Muscle of leg (tissue), 11 donors: Measurements from ENCODE around the gene DGKI. TPM values are rescaled to one million over a fixed set of nuclear protein-coding genes. Genes with fewer than 3 reads are reported as not detected.
A peak's percentile ranks its signal among the peaks of the same experiment; 100 is the strongest.

Experiments
- DNase-seq: peaks from one replicate; pipeline ENCODE4 v3.0.0; 2013
- H3K27ac ChIP-seq: one replicate; pipeline ENCODE4 v1.5.1; 2013; ENCODE audit warnings: mild to moderate bottlenecking, low read length, control low read depth
- H3K27me3 ChIP-seq: one replicate; pipeline ENCODE4 v1.6.1; 2013; ENCODE audit warnings: low read length; ENCODE audit not compliant: control insufficient read depth, insufficient read depth
- H3K36me3 ChIP-seq: one replicate; pipeline ENCODE4 v1.6.1; 2013; ENCODE audit warnings: low read length; ENCODE audit not compliant: control insufficient read depth, insufficient read depth
- H3K4me1 ChIP-seq: one replicate; pipeline ENCODE4 v1.6.1; 2013; ENCODE audit warnings: low read length; ENCODE audit not compliant: control insufficient read depth, insufficient read depth
- H3K4me3 ChIP-seq: one replicate; pipeline ENCODE4 v1.5.1; 2013; ENCODE audit warnings: low read length, control low read depth
- H3K9me3 ChIP-seq: replicated peaks from 2 replicates; pipeline ENCODE4 v1.6.1; 2013; ENCODE audit warnings: low read depth, low read length; ENCODE audit not compliant: control insufficient read depth
- WGBS: methylation state at CpG from one replicate; pipeline ENCODE4 v1.1.5; 2013; ENCODE audit warnings: missing lambda C conversion rate; ENCODE audit not compliant: insufficient coverage; 5-methylcytosine and 5-hydroxymethylcytosine counted together
- polyA plus RNA-seq, 8 donors: library from polyadenylated mRNA; unstranded; fragments of 120-200 nt; gene quantifications; one replicate each; pipeline versions ENCODE4 v1.2.1 to v1.2.3, GENCODE V29; 2013; ENCODE audit warnings: inconsistent platforms in 1 of 8, low replicate concordance in 1 of 8; ENCODE audit not compliant: insufficient read length in 8 of 8, insufficient read depth in 1 of 8
- total RNA-seq: library from RNA; stranded (reverse); fragments of 120-200 nt; gene quantifications from one replicate; pipeline ENCODE4 v1.2.4, GENCODE V29; 2013

The DGKI gene
- total and polyA plus RNA-seq, 9 donors: 0.52 to 1.4 (median 0.70) TPM

DNA sequence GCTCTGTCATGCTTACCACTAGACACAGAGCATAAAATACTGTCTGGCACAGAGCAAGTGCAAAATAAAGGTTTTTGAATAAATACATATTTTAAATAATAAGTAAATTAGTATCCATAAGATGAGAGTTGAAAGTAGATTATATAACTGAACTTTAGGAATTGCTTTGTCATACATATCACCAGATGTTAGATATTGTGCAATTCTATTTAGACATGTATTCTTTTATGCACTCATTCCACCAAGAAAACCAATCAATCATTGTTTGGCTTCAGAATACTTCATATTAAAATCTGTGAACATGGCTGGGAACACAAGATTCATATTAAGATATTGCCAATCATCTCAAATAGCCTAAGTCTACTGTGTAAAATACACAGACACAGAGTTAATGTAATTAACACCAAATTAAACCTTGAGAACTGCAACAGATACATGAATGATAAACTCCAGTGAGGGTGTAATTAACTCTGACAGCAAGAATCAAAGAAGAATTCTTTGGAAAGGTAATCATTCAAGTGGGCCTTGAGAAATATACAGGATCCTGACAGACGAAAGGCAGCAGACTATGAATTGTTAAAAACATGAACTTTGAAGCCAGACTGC, 302.2 kb downstream of the DGKI start:
- Histone ChIP-seq H3K4me3 (no peak overlapping the region), H3K36me3 (no peaks in the 10 kb centered on the region), H3K4me1 (no peaks in the 10 kb centered on the region), H3K9me3 (no peaks in the 10 kb centered on the region), H3K27ac (no peak overlapping the region), H3K27me3 (no peaks in the 10 kb centered on the region)
- WGBS: no CpG with 5 or more reads among the region's 1 CpG
- DNase-seq: peak; percentile 7

DNA sequence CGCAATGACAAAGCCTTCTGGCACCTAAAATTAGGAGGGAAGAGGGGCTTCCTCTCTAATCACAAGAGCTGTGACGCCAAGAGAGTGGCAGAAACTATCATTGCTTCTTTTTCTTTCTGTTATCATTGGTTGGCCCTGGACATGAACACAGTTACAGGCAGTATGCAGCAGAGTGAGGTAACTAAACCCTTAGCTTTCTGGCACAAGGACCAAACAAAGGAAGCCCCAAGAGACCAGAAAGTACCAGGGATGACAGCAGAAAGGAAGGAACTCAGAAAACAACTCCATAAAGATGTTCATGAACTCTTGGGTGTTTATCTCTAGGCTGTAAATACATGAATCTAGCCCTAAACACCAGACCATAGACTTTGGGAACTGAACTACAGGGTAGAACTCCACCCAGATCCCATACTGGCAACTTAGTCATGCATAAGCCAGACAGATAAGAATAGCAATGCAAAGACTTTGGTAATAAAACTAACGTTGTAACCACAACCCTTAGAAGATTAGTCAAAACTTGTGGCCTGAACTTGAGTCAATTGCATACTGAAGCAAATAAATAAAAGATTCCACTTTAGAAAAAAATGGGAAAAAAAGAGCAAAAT, 307.6 kb downstream of the DGKI start:
- Histone ChIP-seq H3K27ac (no peak overlapping the region), H3K4me1 (no peaks in the 10 kb centered on the region), H3K36me3 (no peaks in the 10 kb centered on the region), H3K27me3 (no peaks in the 10 kb centered on the region), H3K9me3 (no peaks in the 10 kb centered on the region), H3K4me3 (no peak overlapping the region)
- DNase-seq: no peak
- WGBS: no CpG with 5 or more reads among the region's 3 CpGs

DNA sequence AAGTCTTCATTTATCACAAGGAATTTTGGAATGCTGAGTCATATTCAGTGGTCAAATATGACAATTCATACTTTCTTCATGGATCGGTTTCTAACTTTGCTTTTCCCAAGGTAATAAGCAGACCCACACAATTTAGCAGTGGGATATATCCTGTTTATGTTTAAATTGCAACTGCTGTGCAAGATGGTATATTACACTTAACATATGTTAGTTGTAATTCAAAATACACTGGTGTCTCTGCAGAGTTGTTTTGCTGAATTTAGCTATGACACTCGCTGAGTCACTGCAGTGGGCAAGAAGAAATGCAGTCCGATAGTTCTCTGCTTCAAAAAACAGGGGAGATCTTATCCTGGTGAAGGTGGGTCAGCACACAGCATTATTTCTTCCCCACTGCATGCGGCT, 308.4 kb downstream of the DGKI start:
- H3K4me3 ChIP-seq: no peak overlapping the region
- DNase-seq: no peak
- no peaks in the 10 kb centered on the region for H3K4me1 ChIP-seq
- no CpG with 5 or more reads among the region's 4 CpGs for WGBS
- no peak overlapping the region for H3K27ac ChIP-seq
- H3K36me3 ChIP-seq: no peaks in the 10 kb centered on the region
- no peaks in the 10 kb centered on the region for H3K9me3 ChIP-seq
- no peaks in the 10 kb centered on the region for H3K27me3 ChIP-seq

- 40% methylated on average over 2 of the region's 6 CpGs for WGBS
- DNase-seq: no peak
- Histone ChIP-seq H3K27me3 (no peaks in the 10 kb centered on the region), H3K27ac (no peak overlapping the region), H3K9me3 (no peaks in the 10 kb centered on the region), H3K4me3 (no peak overlapping the region), H3K4me1 (no peaks in the 10 kb centered on the region), H3K36me3 (no peaks in the 10 kb centered on the region)
Measured at GRCh38 chr7:137535579-137535978, 311.2 kb downstream of the DGKI start.

- no peaks in the 10 kb centered on the region for H3K9me3 ChIP-seq
- H3K27ac ChIP-seq: no peak overlapping the region
- H3K4me3 ChIP-seq: no peak overlapping the region
- WGBS: no CpG with 5 or more reads among the region's 4 CpGs
- no peaks in the 10 kb centered on the region for H3K4me1 ChIP-seq
- no peaks in the 10 kb centered on the region for H3K36me3 ChIP-seq
- DNase-seq: no peak
- H3K27me3 ChIP-seq: no peaks in the 10 kb centered on the region
Measured at GRCh38 chr7:137531671-137532070, 315.1 kb downstream of the DGKI start.

DNA sequence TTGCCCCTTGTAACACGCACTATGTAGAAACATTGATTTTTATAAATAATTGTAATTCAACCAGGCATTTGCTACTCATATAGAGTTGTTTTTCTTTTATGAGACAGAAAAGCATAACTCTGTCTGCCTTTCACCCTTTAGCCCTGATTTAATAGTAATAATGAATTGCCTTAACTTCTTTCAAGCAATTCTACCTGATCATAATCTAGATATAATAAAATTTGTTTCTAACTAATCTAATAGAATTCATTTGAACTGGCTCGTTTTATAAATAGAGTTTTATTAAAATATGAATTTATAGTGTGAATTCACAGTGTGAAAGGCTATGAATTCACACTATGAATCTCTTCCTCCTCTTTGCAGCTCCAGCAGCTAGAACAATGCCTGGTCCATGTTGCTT, 319.1 kb downstream of the DGKI start:
- no peaks in the 10 kb centered on the region for H3K9me3 ChIP-seq
- no peak overlapping the region for H3K4me3 ChIP-seq
- no CpG with 5 or more reads among the region's 2 CpGs for WGBS
- no peak overlapping the region for H3K27ac ChIP-seq
- no peak for DNase-seq
- no peaks in the 10 kb centered on the region for H3K4me1 ChIP-seq
- no peaks in the 10 kb centered on the region for H3K27me3 ChIP-seq
- no peaks in the 10 kb centered on the region for H3K36me3 ChIP-seq

DNA sequence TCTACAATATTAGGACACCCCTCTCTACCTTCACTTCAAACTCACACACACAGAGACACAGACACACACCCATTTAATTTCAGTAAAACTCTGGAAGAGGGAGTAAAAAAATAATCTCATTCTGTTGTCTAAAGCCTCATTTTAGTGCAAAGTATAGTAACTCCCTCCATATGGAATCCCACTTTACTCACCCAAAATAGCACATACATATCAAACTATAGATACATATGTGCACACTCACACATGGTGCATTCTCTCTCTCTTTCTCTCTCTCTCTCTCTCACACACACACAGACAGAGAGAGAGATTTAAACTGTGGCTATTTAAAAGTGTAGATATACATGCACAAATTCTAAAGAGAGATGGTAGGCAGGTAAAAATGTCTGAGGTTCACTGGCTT, 323.6 kb downstream of the DGKI start:
- Histone ChIP-seq H3K27me3 (no peaks in the 10 kb centered on the region), H3K4me3 (no peak overlapping the region), H3K36me3 (no peaks in the 10 kb centered on the region), H3K27ac (no peak overlapping the region), H3K9me3 (no peaks in the 10 kb centered on the region), H3K4me1 (no peaks in the 10 kb centered on the region)
- no peak for DNase-seq

GRCh38 chr7:137521451-137521850, 325.3 kb downstream of the DGKI start:
- Histone ChIP-seq H3K27me3 (no peaks in the 10 kb centered on the region), H3K4me3 (no peak overlapping the region), H3K4me1 (no peaks in the 10 kb centered on the region), H3K36me3 (no peaks in the 10 kb centered on the region), H3K27ac (no peak overlapping the region), H3K9me3 (no peaks in the 10 kb centered on the region)
- 89% methylated on average over 3 of the region's 5 CpGs for WGBS
- no peak for DNase-seq

DNA sequence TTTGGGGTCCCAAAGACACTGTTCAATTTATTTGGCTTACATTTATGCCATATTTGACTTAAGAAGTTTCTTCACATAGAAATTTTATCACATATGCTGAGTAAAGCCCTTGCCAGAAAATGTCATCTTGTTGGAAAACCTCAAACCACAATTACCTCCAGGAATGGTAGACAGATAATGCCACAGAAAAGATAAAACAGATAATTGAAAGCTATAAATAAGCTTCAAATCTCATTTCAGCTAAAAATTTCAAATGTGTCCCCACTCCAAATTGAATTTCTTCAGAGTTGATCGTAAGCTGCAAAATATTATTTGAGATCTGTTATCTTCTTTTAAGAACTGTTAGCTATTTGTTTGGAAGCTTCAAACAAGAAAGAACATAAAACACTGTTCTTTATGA, 326.8 kb downstream of the DGKI start:
- WGBS: no CpG with 5 or more reads among the region's 1 CpG
- no peaks in the 10 kb centered on the region for H3K4me1 ChIP-seq
- H3K4me3 ChIP-seq: no peak overlapping the region
- H3K27me3 ChIP-seq: no peaks in the 10 kb centered on the region
- DNase-seq: no peak
- no peaks in the 10 kb centered on the region for H3K36me3 ChIP-seq
- H3K9me3 ChIP-seq: no peaks in the 10 kb centered on the region
- H3K27ac ChIP-seq: no peak overlapping the region

DNA sequence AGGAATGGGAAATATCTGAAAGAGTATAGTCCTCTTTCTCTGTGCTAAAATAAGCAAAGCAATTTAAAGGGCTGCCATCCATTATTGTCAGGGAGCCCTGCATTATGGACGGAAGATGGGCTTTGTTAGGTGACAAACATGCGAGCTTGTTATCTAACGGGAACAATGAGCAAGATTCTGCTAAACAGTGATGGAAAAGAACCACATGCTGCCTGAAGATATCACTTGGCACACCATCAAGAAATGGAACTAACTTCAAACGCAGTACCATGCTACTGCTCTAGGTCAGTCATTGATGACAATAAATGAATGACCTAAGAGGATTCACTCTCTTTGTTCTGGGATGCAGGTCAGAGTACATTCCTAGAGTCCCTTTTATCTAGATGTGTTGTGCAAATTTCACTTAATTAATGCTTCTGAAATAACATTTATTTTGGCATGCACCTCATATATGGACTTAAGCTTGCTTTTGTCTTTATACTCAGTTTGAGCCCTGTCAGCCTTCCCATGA, 327.5 kb downstream of the DGKI start:
- H3K4me1 ChIP-seq: no peaks in the 10 kb centered on the region
- H3K27me3 ChIP-seq: no peaks in the 10 kb centered on the region
- 85% methylated on average over 3 of the region's 4 CpGs for WGBS
- DNase-seq: no peak
- H3K27ac ChIP-seq: no peak overlapping the region
- H3K4me3 ChIP-seq: no peak overlapping the region
- H3K9me3 ChIP-seq: no peaks in the 10 kb centered on the region
- H3K36me3 ChIP-seq: no peaks in the 10 kb centered on the region

DNA sequence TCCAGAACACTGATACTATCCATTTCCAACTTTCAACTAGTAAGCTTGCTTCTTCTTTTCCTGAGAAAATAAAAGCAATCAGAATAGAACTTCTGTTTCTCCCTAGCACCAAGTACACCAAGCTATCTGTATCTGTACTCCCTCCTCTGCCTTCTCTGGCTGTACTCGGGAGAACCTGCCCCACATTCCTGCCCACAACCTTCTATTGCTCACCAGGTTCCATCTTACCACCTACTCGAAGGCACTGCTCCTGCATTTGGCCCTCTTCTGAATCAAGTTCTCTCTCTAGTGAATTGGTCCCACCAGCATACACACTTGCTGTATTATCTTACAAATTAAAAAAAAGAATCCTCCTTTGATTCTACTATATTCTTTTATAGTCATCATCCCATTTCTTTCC, 333.7 kb downstream of the DGKI start:
- H3K27me3 ChIP-seq: no peaks in the 10 kb centered on the region
- no peak overlapping the region for H3K4me3 ChIP-seq
- no peaks in the 10 kb centered on the region for H3K4me1 ChIP-seq
- H3K9me3 ChIP-seq: no peaks in the 10 kb centered on the region
- H3K27ac ChIP-seq: no peak overlapping the region
- WGBS: 72% methylated on average over 2 of the region's 2 CpGs
- DNase-seq: no peak
- no peaks in the 10 kb centered on the region for H3K36me3 ChIP-seq
